Lower leg skin (tissue), 3 donors: ENCODE measurements around the gene RSPO1.

Experiments
- POLR2A ChIP-seq, 2 donors: fragments of 450-650 bp; IDR thresholded peaks; one replicate each; pipeline ENCODE4 v1.6.1; 2016 to 2017; ENCODE audit warnings: antibody characterized with exemption in 2 of 2, mild to moderate bottlenecking in 1 of 2, moderate library complexity in 1 of 2
- TF ChIP-seq, protein P1 (sequence below), 3 donors: fragments of 450-650 bp; IDR thresholded peaks; one replicate each; pipeline ENCODE4 v1.5.1; 2016; ENCODE audit warnings: antibody characterized with exemption in 3 of 3, mild to moderate bottlenecking in 3 of 3, moderate library complexity in 2 of 3

DNA sequence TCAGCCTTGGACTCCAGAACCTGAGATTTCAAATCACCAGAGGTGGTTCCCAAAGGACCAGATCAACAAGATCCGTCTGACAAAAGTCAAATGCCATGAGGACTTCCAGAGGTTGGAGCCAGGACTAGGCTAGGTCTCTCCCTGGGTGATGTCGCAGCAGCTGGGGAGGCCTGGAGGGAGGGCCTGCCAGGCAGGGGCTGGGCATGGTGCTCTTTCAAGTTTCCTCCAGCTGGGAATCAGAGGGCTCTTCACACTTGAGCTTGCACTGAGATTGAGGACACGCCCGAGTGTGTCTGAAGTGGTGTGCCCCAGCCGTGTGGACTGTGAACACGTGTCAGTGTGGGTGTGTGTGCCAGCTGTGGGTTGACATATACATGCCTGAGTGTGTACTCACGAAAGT is 21.3 kb upstream of the RSPO1 start:
- TF ChIP-seq, protein P1, sequence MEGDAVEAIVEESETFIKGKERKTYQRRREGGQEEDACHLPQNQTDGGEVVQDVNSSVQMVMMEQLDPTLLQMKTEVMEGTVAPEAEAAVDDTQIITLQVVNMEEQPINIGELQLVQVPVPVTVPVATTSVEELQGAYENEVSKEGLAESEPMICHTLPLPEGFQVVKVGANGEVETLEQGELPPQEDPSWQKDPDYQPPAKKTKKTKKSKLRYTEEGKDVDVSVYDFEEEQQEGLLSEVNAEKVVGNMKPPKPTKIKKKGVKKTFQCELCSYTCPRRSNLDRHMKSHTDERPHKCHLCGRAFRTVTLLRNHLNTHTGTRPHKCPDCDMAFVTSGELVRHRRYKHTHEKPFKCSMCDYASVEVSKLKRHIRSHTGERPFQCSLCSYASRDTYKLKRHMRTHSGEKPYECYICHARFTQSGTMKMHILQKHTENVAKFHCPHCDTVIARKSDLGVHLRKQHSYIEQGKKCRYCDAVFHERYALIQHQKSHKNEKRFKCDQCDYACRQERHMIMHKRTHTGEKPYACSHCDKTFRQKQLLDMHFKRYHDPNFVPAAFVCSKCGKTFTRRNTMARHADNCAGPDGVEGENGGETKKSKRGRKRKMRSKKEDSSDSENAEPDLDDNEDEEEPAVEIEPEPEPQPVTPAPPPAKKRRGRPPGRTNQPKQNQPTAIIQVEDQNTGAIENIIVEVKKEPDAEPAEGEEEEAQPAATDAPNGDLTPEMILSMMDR (IDR thresholded peaks at IDR 0.05) = no peak
- no peak for TF ChIP-seq POLR2A (IDR thresholded peaks at IDR 0.05)
